NCI-H460 (cell line): ENCODE results near the gene RBBP8NL. TPM values are rescaled to one million over a fixed set of nuclear protein-coding genes. Genes with fewer than 3 reads are reported as not detected.

Experiments used
- DNase-seq: peaks from one replicate; pipeline ENCODE4 v3.0.0-alpha.2; 2016; ENCODE audit warnings: low read depth; ENCODE audit errors: extremely low read depth
- total RNA-seq: library from RNA; depleted of rRNA; stranded (reverse); fragments of >200 nt; shearing (Covaris generic); gene quantifications from 2 replicates; pipeline ENCODE4 v1.2.3, GENCODE V29; 2014

The RBBP8NL gene
- total RNA-seq, 1 experiment from 2014 or later: not detected

GRCh38 chr20:62425281-62426058 is 1.9 kb downstream of the RBBP8NL start:
- DNase-seq: no peak

GRCh38 chr20:62424249-62425107 is 2.9 kb downstream of the RBBP8NL start:
- no peak for DNase-seq

- no peak for DNase-seq
Observed at GRCh38 chr20:62423326-62423706, 4.0 kb downstream of the RBBP8NL start.

- no peak for DNase-seq
Observed at GRCh38 chr20:62422636-62423325, 4.6 kb downstream of the RBBP8NL start.

GRCh38 chr20:62421716-62421990 is 5.7 kb downstream of the RBBP8NL start:
- DNase-seq: no peak

GRCh38 chr20:62420846-62421715 is 6.3 kb downstream of the RBBP8NL start:
- DNase-seq: no peak

- no peak for DNase-seq
Observed at GRCh38 chr20:62419759-62420158, 7.6 kb downstream of the RBBP8NL start.

- DNase-seq: no peak
Observed at GRCh38 chr20:62418709-62419487, 8.4 kb downstream of the RBBP8NL start.

- no peak for DNase-seq
Observed at GRCh38 chr20:62417981-62418708, 9.2 kb downstream of the RBBP8NL start.

GRCh38 chr20:62416651-62417637 is 10.4 kb downstream of the RBBP8NL start:
- DNase-seq: no peak

- no peak for DNase-seq
Observed at GRCh38 chr20:62415354-62416111, 11.8 kb downstream of the RBBP8NL start.

- no peak for DNase-seq
Observed at GRCh38 chr20:62413896-62414481, 13.3 kb downstream of the RBBP8NL start.

GRCh38 chr20:62413025-62413570 is 14.2 kb downstream of the RBBP8NL start:
- DNase-seq: no peak

GRCh38 chr20:62412194-62413024 is 14.9 kb downstream of the RBBP8NL start:
- DNase-seq: no peak

- DNase-seq: no peak
Observed at GRCh38 chr20:62411479-62412193, 15.7 kb downstream of the RBBP8NL start.
